T-helper 2 cell treated with Interferon-gamma antibody and Interleukin-4, amounts not matched to agents 100 ng/mL and 5 ng/mL, for 36 hours (primary cell): ENCODE results near the gene MTCH1. TPM values are rescaled to one million over a fixed set of nuclear protein-coding genes. Genes with fewer than 3 reads are reported as not detected.

ENCODE experiments used
- intact Hi-C: fragments of 100-400 bp; cut with micrococcal nuclease; formaldehyde crosslinking; loops from one replicate; pipeline ENCODE4 v1.15.1; 2023
- total RNA-seq: library from RNA; stranded (reverse); gene quantifications from 2 replicates; pipeline ENCODE4 v1.2.3, GENCODE V29; 2022

Gene MTCH1
- total RNA-seq, 1 donor from 2014 or later, result 120 TPM

GRCh38 chr6:37017606-37018197 is 31.7 kb upstream of the MTCH1 start:
- intact Hi-C loops, result loop anchor here (1.0 to 5.0 kb wide), 8 partner anchors 31 to 298 kb away; partner anchors contain the start of genes C6orf89 and MTCH1

GRCh38 chr6:37016995-37017394 is 31.0 kb upstream of the MTCH1 start:
- intact Hi-C loops, result loop anchor here (5.0 kb wide), 1 partner anchor 35 kb away; no protein-coding TSS in a partner anchor

DNA sequence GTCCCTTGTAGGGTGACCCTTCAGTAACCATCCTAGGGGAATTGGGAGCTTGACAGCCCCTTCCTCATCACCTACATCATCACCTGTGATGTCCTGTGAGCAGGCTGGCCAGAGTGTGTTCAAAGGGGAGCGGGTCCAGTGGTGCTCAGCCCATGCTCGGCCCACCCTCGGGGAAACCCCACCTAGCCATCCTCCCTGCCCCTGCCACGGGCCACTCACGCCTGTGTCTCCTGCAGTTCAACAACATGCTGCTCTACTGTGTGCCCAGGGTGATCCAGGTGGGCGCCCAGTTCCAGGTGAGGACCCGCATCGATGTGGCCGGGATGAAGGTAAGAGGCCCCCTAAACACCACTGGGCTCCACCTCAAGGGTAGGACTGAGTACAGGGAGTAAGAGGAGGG is 29.5 kb upstream of the MTCH1 start:
- intact Hi-C loops, result loop anchor here (5.0 kb wide), 1 partner anchor 37 kb away; no protein-coding TSS in a partner anchor

DNA sequence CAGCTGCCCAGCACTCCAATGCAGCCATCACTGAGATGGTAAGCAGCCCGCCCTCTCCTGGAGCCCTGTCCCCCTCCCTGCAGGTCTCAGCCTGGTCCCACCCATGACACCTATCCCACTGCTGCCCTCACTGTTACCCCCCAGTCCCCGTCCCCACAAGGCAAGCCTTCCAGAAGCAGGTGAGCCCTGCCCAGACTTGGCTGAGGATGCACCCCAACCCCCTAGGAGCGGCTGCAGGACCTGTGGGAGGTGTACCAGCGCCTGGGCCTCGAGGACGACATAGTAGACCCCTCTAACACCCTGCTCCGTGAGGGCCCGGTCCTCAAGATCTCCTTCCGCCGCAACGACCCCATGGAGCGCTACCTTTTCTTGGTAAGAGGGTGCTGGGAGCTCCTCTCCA is 28.7 kb upstream of the MTCH1 start:
- intact Hi-C loops, result loop anchor here (5.0 kb wide), 1 partner anchor 38 kb away; no protein-coding TSS in a partner anchor

DNA sequence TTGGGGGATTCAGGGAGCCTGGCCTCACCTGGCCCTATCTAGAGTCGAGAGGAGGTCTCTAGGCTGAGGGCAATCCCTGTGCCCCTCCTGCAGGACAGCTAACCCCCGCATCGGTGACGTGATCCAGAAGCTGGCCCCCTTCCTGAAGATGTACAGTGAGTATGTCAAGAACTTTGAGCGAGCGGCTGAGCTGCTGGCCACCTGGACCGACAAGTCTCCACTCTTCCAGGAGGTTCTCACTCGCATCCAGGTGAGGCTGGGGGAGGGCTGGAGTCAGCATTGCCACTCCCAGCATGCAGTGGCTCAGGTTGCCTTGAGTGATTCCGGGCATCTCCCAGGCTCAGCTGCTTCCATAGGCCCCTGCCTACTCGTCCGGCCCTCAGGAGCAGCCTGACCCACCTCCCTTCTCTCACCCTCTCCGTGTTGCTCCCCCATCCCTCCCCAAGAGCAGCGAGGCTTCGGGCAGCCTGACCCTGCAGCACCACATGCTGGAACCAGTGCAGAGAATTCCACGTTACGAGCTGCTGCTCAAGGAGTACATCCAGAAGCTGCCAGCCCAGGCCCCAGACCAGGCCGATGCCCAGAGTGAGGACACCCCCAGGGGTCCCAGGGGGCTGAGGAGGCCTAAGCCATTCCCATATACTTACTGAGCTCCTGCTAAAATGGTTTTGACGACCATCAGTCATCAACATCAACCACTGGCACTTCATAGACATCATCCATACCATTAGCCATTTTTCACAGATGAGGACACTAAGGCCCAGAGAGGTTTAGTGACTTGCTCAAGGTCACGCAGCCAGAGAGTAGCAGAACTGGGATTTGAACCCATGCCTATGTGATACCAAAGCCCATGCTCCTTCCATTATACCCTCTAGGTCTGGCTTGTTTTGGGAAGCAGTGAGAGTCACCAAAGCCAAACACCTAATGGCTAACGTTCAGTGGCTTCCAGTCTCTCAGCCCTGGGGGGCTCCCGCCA is 27.8 kb upstream of the MTCH1 start:
- intact Hi-C loops, result no loop called here

- intact Hi-C loops, result no loop called here
Measured at GRCh38 chr6:37011656-37012378, 25.8 kb upstream of the MTCH1 start.

DNA sequence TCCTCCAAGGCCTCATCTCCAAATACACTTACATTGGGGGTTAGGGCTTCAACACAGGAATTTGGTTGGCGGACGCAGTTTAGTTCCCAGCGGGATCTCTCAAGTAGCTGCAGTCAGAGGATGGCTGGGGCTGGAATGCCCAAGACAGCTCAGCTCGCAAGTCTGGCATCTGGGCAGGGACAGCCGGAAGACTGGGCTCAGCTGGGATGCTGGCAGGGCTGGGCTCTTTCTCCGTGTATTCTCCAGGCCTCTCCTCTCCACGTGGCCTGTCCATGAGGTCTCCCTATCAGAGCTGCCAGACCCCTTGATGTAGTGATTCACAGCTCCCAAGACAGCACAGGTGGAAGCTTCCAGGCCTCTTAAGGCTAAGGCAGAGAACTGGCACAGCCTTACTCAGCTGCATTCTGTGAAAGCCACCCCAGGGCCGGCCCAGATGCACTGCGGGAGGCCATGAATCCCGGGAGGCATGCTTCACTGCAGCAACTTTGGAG is 24.5 kb upstream of the MTCH1 start:
- intact Hi-C loops, result no loop called here

DNA sequence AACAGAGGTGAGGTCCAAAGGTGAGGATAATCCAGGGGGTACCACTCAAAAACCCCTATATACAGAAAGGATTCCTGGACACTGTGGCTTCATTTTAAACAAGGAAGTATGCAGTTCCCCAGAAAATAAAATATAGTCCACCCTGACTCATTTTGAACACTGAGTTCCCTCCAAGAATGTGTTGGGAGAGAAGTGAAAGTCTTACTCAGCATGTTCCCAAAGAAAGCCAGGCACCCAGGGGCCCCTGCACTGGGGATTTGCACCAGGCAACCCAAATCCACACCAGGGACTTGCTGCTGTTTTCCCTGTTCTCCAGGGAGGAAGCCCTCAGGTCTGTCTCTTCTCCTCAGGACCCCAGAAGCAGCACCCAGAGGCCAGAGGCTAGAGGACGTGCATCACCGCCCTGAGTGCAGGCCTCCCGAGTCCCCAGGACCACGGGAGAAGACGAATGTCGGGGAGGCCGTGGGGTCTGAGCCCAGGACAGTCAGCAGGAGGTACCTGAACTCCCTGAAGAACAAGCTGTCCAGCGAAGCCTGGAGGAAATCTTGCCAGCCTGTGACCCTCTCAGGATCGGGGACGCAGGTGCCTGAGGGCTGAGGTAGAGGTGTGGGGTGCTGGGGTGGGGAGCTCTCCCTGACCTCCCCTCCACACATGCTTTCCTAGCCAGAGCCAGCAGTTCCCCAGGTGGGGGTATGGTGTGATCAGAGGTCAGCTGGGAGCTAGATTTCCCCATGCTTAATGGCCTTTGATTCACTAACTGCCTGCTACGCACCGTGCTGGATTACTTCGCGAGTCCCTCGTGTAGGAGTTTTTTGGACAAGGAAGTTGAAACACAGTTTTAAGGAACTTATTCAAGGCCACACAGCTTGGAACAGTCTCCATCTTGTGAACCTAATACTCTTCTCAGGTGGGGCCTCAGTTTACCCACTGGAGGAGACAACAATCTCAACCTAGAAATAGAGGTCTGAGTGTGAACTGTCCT is 22.8 kb upstream of the MTCH1 start:
- intact Hi-C loops, result no loop called here

- intact Hi-C loops, result no loop called here
Measured at GRCh38 chr6:37007340-37008043, 21.5 kb upstream of the MTCH1 start.

DNA sequence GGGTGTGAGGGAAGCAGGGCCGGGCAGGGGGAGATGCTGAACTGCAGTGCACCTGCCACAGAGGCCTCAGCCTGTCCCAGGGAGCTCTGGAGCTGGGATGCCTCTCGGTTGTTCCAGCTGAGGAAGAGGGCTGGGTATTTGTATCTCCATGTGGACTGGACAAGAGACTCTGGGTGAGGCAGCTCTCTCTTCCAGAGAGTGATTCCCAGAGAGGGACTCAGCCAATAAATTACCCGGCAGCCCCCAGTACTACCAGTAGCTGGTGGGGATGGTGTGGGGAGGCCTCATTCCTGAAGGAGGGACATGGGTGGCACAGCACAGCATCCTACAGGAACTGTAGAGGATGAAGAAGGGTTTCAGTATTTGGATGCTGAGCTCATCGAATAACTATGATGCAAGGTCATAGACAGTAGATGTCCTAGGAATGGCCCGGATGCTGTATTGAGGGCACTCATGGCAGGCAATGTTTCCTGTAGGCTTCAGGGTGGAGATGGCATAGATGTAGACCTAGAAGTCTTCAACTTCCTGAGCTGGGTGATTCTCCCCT is 20.9 kb upstream of the MTCH1 start:
- intact Hi-C loops, result no loop called here

- intact Hi-C loops, result no loop called here
Measured at GRCh38 chr6:37005827-37006567, 20.0 kb upstream of the MTCH1 start.

- intact Hi-C loops, result no loop called here
Measured at GRCh38 chr6:37005061-37005810, 19.2 kb upstream of the MTCH1 start, which contains the start of gene FGD2. TSS of gene FGD2 (plus strand) at chr6:37005655. CDS start at chr6:37005818, 163 bp downstream.

DNA sequence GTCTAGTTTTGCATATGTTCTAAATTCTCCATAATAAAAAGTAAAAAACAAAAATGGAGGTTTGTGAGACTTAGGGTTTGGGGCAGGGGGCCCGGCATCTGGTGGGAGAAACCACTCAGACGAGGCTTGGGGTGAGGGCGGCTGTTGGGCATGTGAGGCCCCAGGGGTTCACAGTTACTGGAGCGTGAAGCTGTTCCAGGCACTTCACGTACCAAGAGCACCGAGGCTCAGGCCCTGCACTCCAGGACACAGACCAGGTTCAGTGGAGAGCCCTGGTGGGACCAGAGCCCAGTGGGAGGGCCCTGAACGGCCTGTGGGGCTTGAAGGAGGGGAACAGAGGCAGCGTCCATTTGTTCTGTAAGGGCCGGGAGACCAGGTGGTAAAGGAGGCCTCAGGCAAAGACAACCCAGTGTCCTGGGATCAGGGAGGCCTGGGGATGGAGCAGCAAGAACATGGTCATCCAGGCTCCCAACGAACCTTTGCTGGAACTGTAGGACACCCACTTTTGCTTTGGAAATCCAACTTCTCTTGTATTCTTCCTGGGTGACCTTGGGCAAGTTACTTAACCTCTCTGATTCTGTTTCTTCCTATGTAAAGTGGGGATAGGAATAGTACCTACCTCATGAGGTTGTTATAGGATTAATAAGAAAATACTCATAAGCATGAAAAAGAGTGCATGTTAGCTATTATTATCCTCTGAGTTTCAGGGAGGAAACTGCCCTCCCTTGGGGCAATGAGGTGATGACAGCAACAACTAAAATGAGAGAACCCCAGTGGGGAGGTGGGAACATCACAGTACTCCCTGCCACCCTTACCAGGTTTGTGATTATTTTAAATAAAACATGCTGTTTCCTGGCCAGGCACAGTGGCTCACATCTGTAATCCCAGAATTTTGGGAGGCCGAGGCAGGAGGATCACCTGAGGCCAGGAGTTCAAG is 18.3 kb upstream of the MTCH1 start:
- intact Hi-C loops, result no loop called here

DNA sequence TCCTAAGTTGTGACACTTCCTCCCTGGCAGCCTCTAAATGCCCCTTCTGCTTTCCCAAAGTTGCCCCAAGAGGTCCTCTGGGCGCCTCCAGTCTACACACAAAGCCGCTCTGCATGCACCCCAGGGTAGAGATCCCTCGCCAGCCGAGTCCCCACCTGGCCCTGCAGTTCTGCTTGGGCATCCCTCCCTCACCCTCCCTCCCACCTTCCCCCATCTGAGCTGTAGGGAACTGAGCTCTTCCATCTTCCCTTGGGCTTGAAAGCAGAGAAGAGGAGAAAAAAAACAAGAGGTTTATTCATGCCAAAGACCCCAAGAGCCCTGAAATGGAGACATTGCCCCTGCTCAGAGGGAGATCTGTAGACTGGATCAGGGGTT is 13.7 kb upstream of the MTCH1 start:
- intact Hi-C loops, result no loop called here

- intact Hi-C loops, result no loop called here
Measured at GRCh38 chr6:36999061-36999750, 13.2 kb upstream of the MTCH1 start.

GRCh38 chr6:36998723-36999038 is 12.7 kb upstream of the MTCH1 start:
- intact Hi-C loops, result no loop called here
